ENCODE data around the gene CACYBP. TPM values are rescaled to one million over a fixed set of nuclear protein-coding genes. Genes with fewer than 3 reads are reported as not detected.

Gene CACYBP
- total RNA-seq, 2 experiments from 2014 or later, result 343 to 473 TPM

DNA sequence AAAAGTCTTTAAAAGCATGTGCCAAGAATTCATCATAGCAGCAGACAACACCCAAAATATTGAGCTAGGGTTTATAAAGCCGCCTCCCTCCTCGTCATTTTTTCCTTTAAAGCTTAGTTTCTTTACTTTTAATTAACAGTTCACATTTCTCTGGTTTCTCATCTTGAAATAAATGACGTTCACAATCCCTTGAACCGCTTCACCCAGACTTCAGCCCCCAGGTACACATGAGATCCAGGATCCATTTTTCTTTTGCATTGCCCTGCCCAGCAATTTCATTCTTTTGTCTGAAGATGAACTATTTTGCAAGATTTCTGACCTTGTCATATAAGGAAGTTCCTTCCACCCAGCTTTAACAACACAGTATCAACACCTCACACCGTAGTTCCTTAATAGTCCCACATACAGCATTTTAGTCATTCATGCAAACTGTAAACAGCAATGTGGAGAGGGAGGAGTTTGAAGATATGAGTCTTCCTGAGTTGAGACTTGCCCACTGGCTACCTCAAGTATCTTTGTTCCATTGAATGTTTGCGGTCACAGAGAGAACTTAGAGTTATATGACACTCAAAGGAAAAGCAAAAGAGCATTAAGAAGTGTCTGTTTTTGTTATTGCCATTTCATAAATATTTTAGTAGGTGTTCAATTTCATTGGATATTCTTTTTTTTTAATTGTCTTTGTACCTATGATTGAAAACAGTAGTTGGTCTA, 35.3 kb upstream of the CACYBP start:
- H3K9me3 ChIP-seq (ENCODE audit: low read length), result peaks cover 3% of the 10 kb centered on the region; the same call in 1 of the 2 replicates
- H3K27ac ChIP-seq (ENCODE audit: low read depth, low read length, poor library complexity, severe bottlenecking), result peak overlapping the region; percentile 93
- peak overlapping the region; percentile 19; the same call in 1 of the 2 replicates for H2AFZ ChIP-seq (ENCODE audit: low read length)
- BruUV-seq (replicated peaks), result no TSS peak
- CTCF ChIA-PET (ENCODE audit: unreplicated experiment), result interaction anchor here (0.8 kb wide), 1 partner anchor 11 kb away, joined by 4 read pairs; no protein-coding TSS in a partner anchor
- POLR2A ChIA-PET, result interaction anchor here (0.7 to 7.8 kb wide), 10 partner anchors 8 to 165 kb away, joined by 3 to 61 read pairs (median 4); partner anchors contain the start of gene CACYBP
- no peaks in the 10 kb centered on the region for H4K20me1 ChIP-seq (ENCODE audit: insufficient read depth, low read length)
- intact Hi-C loops (cut with micrococcal nuclease; ENCODE audit: unreplicated experiment), result loop anchor here (2.0 kb wide), 2 partner anchors 14 to 90 kb away; no protein-coding TSS in a partner anchor
- H3K79me2 ChIP-seq (ENCODE audit: insufficient read depth, low read depth, low read length), result peaks cover 40% of the 10 kb centered on the region; the same call in 1 of the 2 replicates
- no peaks in the 10 kb centered on the region for H3K9me2 ChIP-seq (ENCODE audit: insufficient read depth, low read length)
- peak overlapping the region; percentile 83 for H3K4me2 ChIP-seq (ENCODE audit: low read length)
- TF ChIP-seq, protein P1, sequence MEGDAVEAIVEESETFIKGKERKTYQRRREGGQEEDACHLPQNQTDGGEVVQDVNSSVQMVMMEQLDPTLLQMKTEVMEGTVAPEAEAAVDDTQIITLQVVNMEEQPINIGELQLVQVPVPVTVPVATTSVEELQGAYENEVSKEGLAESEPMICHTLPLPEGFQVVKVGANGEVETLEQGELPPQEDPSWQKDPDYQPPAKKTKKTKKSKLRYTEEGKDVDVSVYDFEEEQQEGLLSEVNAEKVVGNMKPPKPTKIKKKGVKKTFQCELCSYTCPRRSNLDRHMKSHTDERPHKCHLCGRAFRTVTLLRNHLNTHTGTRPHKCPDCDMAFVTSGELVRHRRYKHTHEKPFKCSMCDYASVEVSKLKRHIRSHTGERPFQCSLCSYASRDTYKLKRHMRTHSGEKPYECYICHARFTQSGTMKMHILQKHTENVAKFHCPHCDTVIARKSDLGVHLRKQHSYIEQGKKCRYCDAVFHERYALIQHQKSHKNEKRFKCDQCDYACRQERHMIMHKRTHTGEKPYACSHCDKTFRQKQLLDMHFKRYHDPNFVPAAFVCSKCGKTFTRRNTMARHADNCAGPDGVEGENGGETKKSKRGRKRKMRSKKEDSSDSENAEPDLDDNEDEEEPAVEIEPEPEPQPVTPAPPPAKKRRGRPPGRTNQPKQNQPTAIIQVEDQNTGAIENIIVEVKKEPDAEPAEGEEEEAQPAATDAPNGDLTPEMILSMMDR (conservative IDR thresholded peaks at IDR 0.05; ENCODE audit: low read length), result no peak
- no peak for TF ChIP-seq EZH2phosphoT487 (IDR thresholded peaks at IDR 0.05; ENCODE audit: borderline replicate concordance, low read depth, low read length)
- peak overlapping the region; percentile 63 for H3K4me3 ChIP-seq (ENCODE audit: low read depth, low read length, poor library complexity, severe bottlenecking)
- peaks cover 79% of the 10 kb centered on the region for H3K4me1 ChIP-seq (ENCODE audit: insufficient read depth, low read length, poor library complexity, severe bottlenecking)
- DNase-seq (ENCODE audit: low spot score), result peak; percentile 78
- H3K36me3 ChIP-seq (ENCODE audit: insufficient read depth, low read length), result peaks cover 39% of the 10 kb centered on the region

DNA sequence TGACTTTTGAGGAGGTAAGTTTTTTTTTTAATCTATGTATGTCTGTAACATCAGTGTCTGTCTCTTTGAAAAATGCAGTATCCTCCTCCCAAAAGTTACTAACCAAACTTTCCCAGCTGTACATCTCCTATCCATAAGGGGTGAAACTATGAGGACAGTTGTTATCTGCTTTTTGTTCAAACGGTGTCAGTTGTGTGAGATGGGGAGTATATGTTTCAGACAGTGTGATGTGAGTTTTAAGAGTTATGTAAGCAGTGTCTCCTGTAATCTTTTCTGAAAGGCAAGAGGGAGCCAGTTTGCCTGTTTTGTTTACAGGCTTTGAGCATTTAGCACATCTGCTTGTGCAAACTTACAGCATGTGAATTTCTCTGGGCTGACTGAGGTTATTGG, 34.8 kb upstream of the CACYBP start:
- DNase-seq (ENCODE audit: low spot score), result peak; percentile 54

More for the DNA sequence above, 34.8 kb upstream of the CACYBP start:
- ChIA-PET POLR2A (interaction anchor here (0.5 to 7.8 kb wide), 10 partner anchors 11 to 89 kb away, joined by 3 to 61 read pairs (median 6); no protein-coding TSS in a partner anchor), CTCF (ENCODE audit: unreplicated experiment) (interaction anchor here (1.5 kb wide), 1 partner anchor 14 kb away, joined by 3 read pairs; no protein-coding TSS in a partner anchor)
- intact Hi-C loops (cut with micrococcal nuclease; ENCODE audit: unreplicated experiment), result loop anchor here (2.0 kb wide), 2 partner anchors 14 to 90 kb away; no protein-coding TSS in a partner anchor
- H3K27ac ChIP-seq (ENCODE audit: low read depth, low read length, poor library complexity, severe bottlenecking), result peak overlapping the region; percentile 93
- peak overlapping the region; percentile 83 for H3K4me2 ChIP-seq (ENCODE audit: low read length)
- H3K36me3 ChIP-seq (ENCODE audit: insufficient read depth, low read length), result peaks cover 39% of the 10 kb centered on the region
- no peak for TF ChIP-seq EZH2phosphoT487 (IDR thresholded peaks at IDR 0.05; ENCODE audit: borderline replicate concordance, low read depth, low read length)
- TF ChIP-seq, protein P1 (conservative IDR thresholded peaks at IDR 0.05; ENCODE audit: low read length), result no peak
- peaks cover 3% of the 10 kb centered on the region; the same call in 1 of the 2 replicates for H3K9me3 ChIP-seq (ENCODE audit: low read length)
- H3K79me2 ChIP-seq (ENCODE audit: insufficient read depth, low read depth, low read length), result peaks cover 40% of the 10 kb centered on the region; the same call in 1 of the 2 replicates
- TSS peak; percentile 29 for BruUV-seq (replicated peaks)
- H3K9me2 ChIP-seq (ENCODE audit: insufficient read depth, low read length), result no peaks in the 10 kb centered on the region
- peak overlapping the region; percentile 0; the same call in 1 of the 2 replicates for H2AFZ ChIP-seq (ENCODE audit: low read length)
- H4K20me1 ChIP-seq (ENCODE audit: insufficient read depth, low read length), result no peaks in the 10 kb centered on the region
- H3K4me1 ChIP-seq (ENCODE audit: insufficient read depth, low read length, poor library complexity, severe bottlenecking), result peaks cover 83% of the 10 kb centered on the region
- peak overlapping the region; percentile 63 for H3K4me3 ChIP-seq (ENCODE audit: low read depth, low read length, poor library complexity, severe bottlenecking)

Measured in OCI-LY7 (cell line).